ENCODE measurements around the gene WNT4. TPM values are rescaled to one million over a fixed set of nuclear protein-coding genes. Genes with fewer than 3 reads are reported as not detected.

Gene WNT4
- total and polyA plus RNA-seq, 7 donors, result 0.10 to 5.6 (median 0.44) TPM

DNA sequence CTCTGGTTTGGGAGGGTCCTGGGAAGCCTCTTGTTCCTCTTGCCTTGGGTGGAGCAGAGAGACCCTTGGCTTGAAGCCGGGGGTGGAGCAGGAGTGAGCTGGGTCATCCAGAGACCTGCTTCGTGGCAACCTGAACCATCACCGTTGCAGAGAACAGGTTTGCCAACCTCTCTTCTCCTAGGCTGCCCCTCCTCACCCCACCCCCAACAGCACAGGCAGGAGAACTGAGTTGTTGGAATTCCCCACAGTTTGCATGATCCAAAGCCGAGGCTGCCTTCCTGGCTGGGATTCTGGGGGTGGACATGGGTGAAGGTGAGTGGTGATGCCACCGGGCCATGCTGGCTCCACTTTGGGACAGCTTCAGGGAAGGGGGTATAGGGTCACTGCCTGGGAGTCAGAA, 2.2 kb downstream of the WNT4 start:
- peaks cover 0 to 4% (median 0%) of the 10 kb centered on the region in 3 donors for H3K27me3 ChIP-seq (ENCODE audit: insufficient read depth in 3 of 3, low read length in 2 of 3)
- ATAC-seq, result no peak
- 80 to 87% (median 82%) methylated on average over 5 of the region's 5 CpGs for WGBS, 3 donors

GRCh38 chr1:22139817-22140216, 3.1 kb downstream of the WNT4 start:
- Histone ChIP-seq H3K27me3 (ENCODE audit: insufficient read depth in 3 of 3, low read length in 2 of 3) (peaks cover 0 to 4% (median 0%) of the 10 kb centered on the region in 3 donors), H3K4me3 (no peak overlapping the region), H3K4me1 (peaks cover 15% of the 10 kb centered on the region), H3K27ac (no peak overlapping the region), H3K36me3 (ENCODE audit: insufficient read depth in 1 of 2, low read depth in 1 of 2) (no peaks in the 10 kb centered on the region), H3K9me3 (no peaks in the 10 kb centered on the region)
- ATAC-seq (no peak), DNase-seq (no peak)
- WGBS, 3 donors, result 77 to 83% (median 83%) methylated on average over 12 of the region's 12 CpGs
- intact Hi-C loops (cut with DNase I), result loop anchor here (5.0 to 10.0 kb wide), 3 partner anchors 102 to 275 kb away; no protein-coding TSS in a partner anchor
- TF ChIP-seq CTCF (IDR thresholded peaks at IDR 0.05), result no peak

More for the DNA sequence above, 2.2 kb downstream of the WNT4 start:
- Histone ChIP-seq H3K4me3 (no peak overlapping the region), H3K27ac (no peak overlapping the region), H3K36me3 (ENCODE audit: insufficient read depth in 1 of 2, low read depth in 1 of 2) (no peaks in the 10 kb centered on the region), H3K9me3 (no peaks in the 10 kb centered on the region), H3K4me1 (peaks cover 15% of the 10 kb centered on the region)
- TF ChIP-seq CTCF (IDR thresholded peaks at IDR 0.05), result no peak
- no peak for DNase-seq
- intact Hi-C loops (cut with DNase I), result loop anchor here in 1 of 2 donors (5.0 kb wide), 1 partner anchor 102 kb away; no protein-coding TSS in a partner anchor

DNA sequence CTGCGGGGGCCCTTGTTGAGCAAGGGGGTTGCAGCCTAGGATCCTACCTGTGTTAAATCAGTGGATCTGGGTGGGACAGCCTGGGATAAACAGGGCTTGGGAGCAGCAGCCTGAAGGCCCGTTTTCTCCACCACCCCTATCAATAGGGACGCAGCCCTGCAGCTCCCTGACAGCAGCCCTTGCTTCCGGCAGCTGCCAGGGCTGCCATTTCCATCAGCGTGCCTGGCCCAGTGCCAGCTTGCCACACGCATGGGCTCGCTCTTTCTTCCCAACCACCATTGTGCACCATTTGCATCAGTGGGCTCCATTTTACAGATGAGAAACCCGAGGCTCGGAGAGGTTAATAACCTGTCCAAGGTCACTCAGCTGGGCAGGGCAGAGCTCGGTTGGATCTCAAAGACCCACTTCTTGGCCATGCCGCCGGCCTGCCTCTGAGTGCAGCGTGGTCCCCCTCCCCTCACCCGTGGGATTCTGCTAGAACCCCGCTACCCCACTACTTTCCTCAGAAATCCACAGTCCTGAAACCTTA, 3.8 kb downstream of the WNT4 start:
- Histone ChIP-seq H3K9me3 (no peaks in the 10 kb centered on the region), H3K36me3 (ENCODE audit: insufficient read depth in 1 of 2, low read depth in 1 of 2) (no peaks in the 10 kb centered on the region), H3K4me1 (peaks cover 19% of the 10 kb centered on the region), H3K4me3 (no peak overlapping the region), H3K27ac (no peak overlapping the region), H3K27me3 (ENCODE audit: insufficient read depth in 3 of 3, low read length in 2 of 3) (peaks cover 0 to 4% (median 0%) of the 10 kb centered on the region in 3 donors)
- no peak for ATAC-seq
- 71 to 81% (median 72%) methylated on average over 15 of the region's 15 CpGs for WGBS, 3 donors
- intact Hi-C loops (cut with DNase I), result loop anchor here (10.0 kb wide), 2 partner anchors 136 to 276 kb away; no protein-coding TSS in a partner anchor
- no peak for DNase-seq
- no peak for TF ChIP-seq CTCF (IDR thresholded peaks at IDR 0.05)

DNA sequence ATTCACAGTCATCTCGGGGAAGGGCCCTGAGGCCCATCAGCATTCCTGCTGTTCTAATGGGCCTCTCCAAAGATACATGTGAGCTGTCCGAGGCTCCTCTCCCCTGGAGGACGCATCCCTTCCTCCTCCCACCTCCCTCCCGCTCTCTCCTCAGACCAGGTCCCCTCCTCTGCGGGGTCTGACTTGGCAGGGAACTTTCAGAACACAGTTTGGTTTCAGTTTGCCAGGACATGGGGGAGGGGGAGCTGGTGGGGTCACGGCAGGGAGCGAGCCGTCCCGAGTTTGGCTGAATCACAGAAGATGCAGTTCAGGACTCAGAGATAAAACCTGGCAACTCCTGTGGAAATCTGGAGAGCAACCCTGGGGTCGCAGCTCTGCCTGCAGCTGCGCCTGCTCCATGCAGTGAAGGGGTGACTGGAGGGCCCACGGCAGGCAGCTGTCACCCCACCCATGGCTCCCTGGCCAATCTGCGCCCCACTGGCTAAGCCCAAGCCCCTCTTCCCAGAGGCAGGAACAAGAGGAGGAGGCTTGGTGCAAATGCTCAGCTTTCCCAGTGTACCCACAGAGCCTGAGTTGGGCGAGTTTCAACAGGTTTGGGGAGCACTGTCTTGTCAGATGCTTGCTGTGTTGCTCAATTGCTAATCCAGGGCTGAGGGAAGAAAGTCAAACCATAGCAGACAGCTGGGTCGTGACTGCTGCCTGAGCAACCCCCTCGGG, 5.7 kb downstream of the WNT4 start:
- Histone ChIP-seq H3K4me1 (peaks cover 33% of the 10 kb centered on the region), H3K36me3 (ENCODE audit: insufficient read depth in 1 of 2, low read depth in 1 of 2) (no peaks in the 10 kb centered on the region), H3K27ac (no peak overlapping the region), H3K9me3 (no peaks in the 10 kb centered on the region), H3K4me3 (no peak overlapping the region), H3K27me3 (ENCODE audit: insufficient read depth in 3 of 3, low read length in 2 of 3) (peaks cover 0 to 4% (median 0%) of the 10 kb centered on the region in 3 donors)
- peak in 1 of 2 donors; percentile 28 for DNase-seq
- 61 to 71% (median 68%) methylated on average over 16 of the region's 16 CpGs for WGBS, 3 donors
- no peak for TF ChIP-seq CTCF (IDR thresholded peaks at IDR 0.05)
- no peak for ATAC-seq
- intact Hi-C loops (cut with DNase I), result loop anchor here (10.0 kb wide), 2 partner anchors 138 to 278 kb away; no protein-coding TSS in a partner anchor
